Nephron (organoid): ENCODE data around the gene GDF10.

Experiments
- H3K27ac Mint-ChIP-seq, 3 experiments: 2 replicates each; pipeline ENCODE4 v1.8.0; 2020; ENCODE audit warnings: mixed read lengths in 3 of 3, mild to moderate bottlenecking in 2 of 3, moderate library complexity in 1 of 3
- H3K27me3 Mint-ChIP-seq: 2 replicates; pipeline ENCODE4 v1.8.0; 2021; ENCODE audit warnings: low read depth, mild to moderate bottlenecking, moderate library complexity, mixed read lengths
- H3K36me3 Mint-ChIP-seq: 2 replicates; pipeline ENCODE4 v1.8.0; 2020; ENCODE audit warnings: low read depth, mixed read lengths
- H3K4me1 Mint-ChIP-seq: 2 replicates; pipeline ENCODE4 v1.8.0; 2020; ENCODE audit warnings: mixed read lengths
- H3K4me3 Mint-ChIP-seq, 3 experiments: 2 replicates each; pipeline ENCODE4 v1.8.0; 2020; ENCODE audit warnings: mild to moderate bottlenecking in 3 of 3, mixed read lengths in 3 of 3, moderate library complexity in 2 of 3
- H3K9me3 Mint-ChIP-seq: 2 replicates; pipeline ENCODE4 v1.8.0; 2020; ENCODE audit warnings: mixed read lengths
- CTCF ChIP-seq, 3 experiments: fragments of 200-600 bp; sonication (generic); IDR thresholded peaks; one replicate each; pipeline ENCODE4 v1.5.0; 2021; ENCODE audit warnings: antibody characterized with exemption in 3 of 3; ENCODE audit not compliant: unreplicated experiment in 3 of 3

Gene GDF10

DNA sequence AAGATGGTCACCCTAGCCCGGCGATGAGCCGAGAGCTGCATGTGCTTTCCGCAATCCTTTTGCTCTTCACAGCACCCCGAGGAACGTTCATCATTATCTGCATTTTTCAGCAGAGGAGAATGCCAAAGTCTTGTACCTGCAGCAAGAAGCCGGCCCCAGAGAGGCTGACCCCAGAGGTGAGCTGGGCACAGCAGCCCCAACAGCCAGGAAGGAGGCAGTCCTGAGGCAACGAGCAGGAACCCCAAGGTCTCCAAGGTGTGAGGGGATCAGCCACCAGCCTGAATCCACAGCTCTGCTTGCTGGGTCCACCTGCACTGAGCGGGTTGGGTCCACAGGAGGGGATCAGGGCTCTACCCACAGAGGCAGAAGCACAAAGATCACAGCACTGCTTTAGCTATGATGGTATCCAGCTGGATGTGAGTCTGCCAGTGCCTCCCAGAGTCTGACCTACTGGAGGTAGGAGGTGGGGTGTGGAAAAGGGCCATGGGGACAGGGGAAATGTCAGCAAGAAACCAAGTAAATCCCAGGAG, 16.8 kb upstream of the GDF10 start:
- no peaks in the 10 kb centered on the region for H3K9me3 Mint-ChIP-seq
- H3K4me3 Mint-ChIP-seq = no peak overlapping the region
- H3K4me1 Mint-ChIP-seq = peaks cover 5% of the 10 kb centered on the region
- no peak for TF ChIP-seq CTCF (IDR thresholded peaks at IDR 0.05; ENCODE audit: unreplicated experiment in 3 of 3)
- H3K36me3 Mint-ChIP-seq = no peaks in the 10 kb centered on the region
- H3K27me3 Mint-ChIP-seq = peaks cover 47% of the 10 kb centered on the region
- H3K27ac Mint-ChIP-seq = no peak overlapping the region

- Mint-ChIP-seq H3K27ac (no peak overlapping the region), H3K36me3 (no peaks in the 10 kb centered on the region), H3K9me3 (no peaks in the 10 kb centered on the region), H3K4me1 (peaks cover 8% of the 10 kb centered on the region), H3K4me3 (no peak overlapping the region), H3K27me3 (peaks cover 52% of the 10 kb centered on the region)
- no peak for TF ChIP-seq CTCF (IDR thresholded peaks at IDR 0.05; ENCODE audit: unreplicated experiment in 3 of 3)
Measured at GRCh38 chr10:47283848-47284247, 16.1 kb upstream of the GDF10 start.

- no peak overlapping the region for H3K4me3 Mint-ChIP-seq
- H3K36me3 Mint-ChIP-seq = no peaks in the 10 kb centered on the region
- no peaks in the 10 kb centered on the region for H3K9me3 Mint-ChIP-seq
- H3K27me3 Mint-ChIP-seq = peaks cover 65% of the 10 kb centered on the region
- no peak for TF ChIP-seq CTCF (IDR thresholded peaks at IDR 0.05; ENCODE audit: unreplicated experiment in 3 of 3)
- H3K4me1 Mint-ChIP-seq = peaks cover 8% of the 10 kb centered on the region
- H3K27ac Mint-ChIP-seq = peak overlapping the region in 2 of 3 experiments; percentile 25 to 60
Measured at GRCh38 chr10:47285381-47286115, 14.4 kb upstream of the GDF10 start.

- Mint-ChIP-seq H3K4me3 (no peak overlapping the region), H3K4me1 (peaks cover 8% of the 10 kb centered on the region), H3K27me3 (peaks cover 70% of the 10 kb centered on the region), H3K27ac (no peak overlapping the region), H3K36me3 (no peaks in the 10 kb centered on the region), H3K9me3 (no peaks in the 10 kb centered on the region)
- TF ChIP-seq CTCF (IDR thresholded peaks at IDR 0.05; ENCODE audit: unreplicated experiment in 3 of 3) = no peak
Measured at GRCh38 chr10:47286116-47286505, 13.9 kb upstream of the GDF10 start.

- TF ChIP-seq CTCF (IDR thresholded peaks at IDR 0.05; ENCODE audit: unreplicated experiment in 3 of 3) = no peak
- no peaks in the 10 kb centered on the region for H3K36me3 Mint-ChIP-seq
- H3K9me3 Mint-ChIP-seq = no peaks in the 10 kb centered on the region
- peaks cover 71% of the 10 kb centered on the region for H3K27me3 Mint-ChIP-seq
- H3K4me3 Mint-ChIP-seq = no peak overlapping the region
- H3K4me1 Mint-ChIP-seq = peaks cover 8% of the 10 kb centered on the region
- no peak overlapping the region for H3K27ac Mint-ChIP-seq
Measured at GRCh38 chr10:47286591-47287315, 13.2 kb upstream of the GDF10 start.
